Gastrocnemius medialis (tissue), 4 donors: ENCODE data around the gene SIRPA. TPM values are rescaled to one million over a fixed set of nuclear protein-coding genes. Genes with fewer than 3 reads are reported as not detected.

Experiments
- ATAC-seq, 2 donors: fragments of 150-250 bp; one replicate each; pipeline ENCODE4 v1.9.1; 2016
- DNase-seq, 2 donors: peaks; one replicate each; pipeline ENCODE4 v3.0.0-alpha.2; 2019
- H3K27ac ChIP-seq, 4 donors: fragments of 200-600 bp; sonication (generic); 1 replicate in 1 of 4; 2 replicates in 3 of 4; pipeline ENCODE4 v1.5.1; 2016 to 2018; ENCODE audit warnings: mild to moderate bottlenecking in 2 of 4, moderate library complexity in 1 of 4
- H3K27me3 ChIP-seq, 3 donors: fragments of 200-600 bp; sonication (generic) in 2 of 3; 1 replicate in 1 of 3; 2 replicates in 2 of 3; pipeline versions ENCODE4 v1.5.1 to v1.6.0; 2016 to 2019; ENCODE audit warnings: mild to moderate bottlenecking in 1 of 3, moderate library complexity in 1 of 3
- H3K36me3 ChIP-seq, 2 donors: fragments of 200-600 bp; sonication (generic) in 1 of 2; one replicate each; pipeline ENCODE4 v1.5.1; 2017 to 2018
- H3K4me1 ChIP-seq, 2 donors: fragments of 200-600 bp; sonication (generic) in 1 of 2; one replicate each; pipeline ENCODE4 v1.5.1; 2016 to 2017; ENCODE audit warnings: mild to moderate bottlenecking in 2 of 2
- H3K4me3 ChIP-seq, 4 donors: fragments of 200-600 bp; sonication (generic) in 3 of 4; 1 replicate in 1 of 4; 2 replicates in 3 of 4; pipeline ENCODE4 v1.5.1; 2016 to 2019; ENCODE audit warnings: mild to moderate bottlenecking in 2 of 4
- H3K9me3 ChIP-seq, 3 donors: fragments of 200-600 bp; sonication (generic) in 2 of 3; 1 replicate in 1 of 3; 2 replicates in 2 of 3; pipeline ENCODE4 v1.5.1; 2016 to 2019
- CTCF ChIP-seq, 5 experiments: fragments of 450-650 bp in 3 of 5; fragments of 200-600 bp in 2 of 5; sonication (generic) in 2 of 5; IDR thresholded peaks in 4 of 5; conservative IDR thresholded peaks in 1 of 5; 1 replicate in 4 of 5; 2 replicates in 1 of 5; pipeline ENCODE4 v1.5.1; 2016 to 2019; ENCODE audit warnings: antibody characterized with exemption in 5 of 5, mild to moderate bottlenecking in 3 of 5, moderate library complexity in 3 of 5
- POLR2A ChIP-seq, 2 donors: fragments of 450-650 bp; IDR thresholded peaks; one replicate each; pipeline ENCODE4 v1.6.1; 2017; ENCODE audit warnings: antibody characterized with exemption in 2 of 2, mild to moderate bottlenecking in 2 of 2, moderate library complexity in 2 of 2
- in situ Hi-C, 4 donors: fragments of 200-750 bp; cut with MboI; loops; one replicate each; pipeline versions ENCODE4 v1.15.0 to v1.8.0; 2017; ENCODE audit warnings: low sequenced_read_pairs in 4 of 4
- intact Hi-C: fragments of 100-400 bp; cut with DNase I; formaldehyde crosslinking; loops from one replicate; pipeline ENCODE4 v1.15.1; 2023; ENCODE audit warnings: low total_unique reads
- total RNA-seq, 4 donors: library from RNA; depleted of rRNA; stranded (reverse); fragments of >200 nt; gene quantifications; one replicate each; pipeline versions ENCODE4 v1.1.0 to v1.2.3, GENCODE V29; 2016

Gene SIRPA
- total RNA-seq, 4 donors from 2014 or later: 14.6 to 62.0 (median 20.6) TPM

GRCh38 chr20:1863296-1863695 is 31.9 kb upstream of the SIRPA start:
- Histone ChIP-seq H3K27me3 (no peaks in the 10 kb centered on the region), H3K36me3 (no peaks in the 10 kb centered on the region), H3K4me3 (no peak overlapping the region), H3K9me3 (no peaks in the 10 kb centered on the region), H3K4me1 (no peaks in the 10 kb centered on the region), H3K27ac (no peak overlapping the region)
- in situ Hi-C loops: no loop called here
- ATAC-seq (no peak), DNase-seq (no peak)
- intact Hi-C loops: no loop called here
- TF ChIP-seq POLR2A (IDR thresholded peaks at IDR 0.05): no peak
- no peak for TF ChIP-seq CTCF (IDR thresholded peaks at IDR 0.05 in 4 of 5, conservative IDR thresholded peaks at IDR 0.05 in 1 of 5)

- Histone ChIP-seq H3K27me3 (no peaks in the 10 kb centered on the region), H3K9me3 (no peaks in the 10 kb centered on the region), H3K4me1 (no peaks in the 10 kb centered on the region), H3K36me3 (no peaks in the 10 kb centered on the region), H3K4me3 (no peak overlapping the region), H3K27ac (no peak overlapping the region)
- TF ChIP-seq POLR2A (IDR thresholded peaks at IDR 0.05): no peak
- TF ChIP-seq CTCF (IDR thresholded peaks at IDR 0.05 in 4 of 5, conservative IDR thresholded peaks at IDR 0.05 in 1 of 5): no peak
- in situ Hi-C loops (no loop called here), intact Hi-C loops (no loop called here)
- DNase-seq: no peak
- no peak for ATAC-seq
Observed at GRCh38 chr20:1866834-1867233, 28.4 kb upstream of the SIRPA start.

GRCh38 chr20:1867495-1868260 is 27.5 kb upstream of the SIRPA start:
- Histone ChIP-seq H3K4me1 (no peaks in the 10 kb centered on the region), H3K36me3 (no peaks in the 10 kb centered on the region), H3K27ac (no peak overlapping the region), H3K27me3 (no peaks in the 10 kb centered on the region), H3K4me3 (no peak overlapping the region), H3K9me3 (no peaks in the 10 kb centered on the region)
- no peak for ATAC-seq
- intact Hi-C loops (no loop called here), in situ Hi-C loops (no loop called here)
- DNase-seq: no peak
- TF ChIP-seq CTCF (IDR thresholded peaks at IDR 0.05 in 4 of 5, conservative IDR thresholded peaks at IDR 0.05 in 1 of 5) (no peak), POLR2A (IDR thresholded peaks at IDR 0.05) (no peak)

- Histone ChIP-seq H3K27me3 (no peaks in the 10 kb centered on the region), H3K4me1 (no peaks in the 10 kb centered on the region), H3K27ac (no peak overlapping the region), H3K4me3 (no peak overlapping the region), H3K36me3 (no peaks in the 10 kb centered on the region), H3K9me3 (no peaks in the 10 kb centered on the region)
- no peak for ATAC-seq
- in situ Hi-C loops: no loop called here
- DNase-seq: no peak
- intact Hi-C loops: no loop called here
- no peak for TF ChIP-seq CTCF (IDR thresholded peaks at IDR 0.05 in 4 of 5, conservative IDR thresholded peaks at IDR 0.05 in 1 of 5)
- TF ChIP-seq POLR2A (IDR thresholded peaks at IDR 0.05): no peak
Observed at GRCh38 chr20:1868856-1869255, 26.4 kb upstream of the SIRPA start.

DNA sequence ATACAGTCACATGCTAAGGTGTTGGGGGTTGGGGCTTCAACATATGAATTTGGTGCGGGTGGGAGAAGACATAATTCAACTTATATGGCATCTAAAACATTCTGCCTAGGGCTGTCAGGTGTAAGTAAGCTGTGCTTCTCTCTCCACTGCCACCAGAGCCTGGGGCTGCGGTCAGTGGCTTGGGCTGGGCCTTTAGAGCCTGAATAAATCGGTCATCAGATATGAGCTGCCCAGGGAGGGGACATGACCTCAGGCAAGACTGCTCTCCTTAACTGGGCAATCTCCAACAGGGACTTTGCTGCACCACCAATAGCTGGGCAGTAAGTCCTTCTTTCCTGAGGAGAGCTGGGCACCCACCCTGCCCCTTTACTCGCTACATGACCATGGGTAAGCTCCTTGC is 24.9 kb upstream of the SIRPA start:
- in situ Hi-C loops (no loop called here), intact Hi-C loops (no loop called here)
- Histone ChIP-seq H3K4me1 (no peaks in the 10 kb centered on the region), H3K4me3 (no peak overlapping the region), H3K27ac (no peak overlapping the region), H3K36me3 (no peaks in the 10 kb centered on the region), H3K27me3 (no peaks in the 10 kb centered on the region), H3K9me3 (no peaks in the 10 kb centered on the region)
- DNase-seq (no peak), ATAC-seq (no peak)
- TF ChIP-seq CTCF (IDR thresholded peaks at IDR 0.05 in 4 of 5, conservative IDR thresholded peaks at IDR 0.05 in 1 of 5) (no peak), POLR2A (IDR thresholded peaks at IDR 0.05) (no peak)
